Astrocyte (in vitro differentiated cells and primary cell): ENCODE data around the gene DCDC2B. TPM values are rescaled to one million over a fixed set of nuclear protein-coding genes. Genes with fewer than 3 reads are reported as not detected.

Experiments
- DNase-seq: peaks from one replicate; pipeline ENCODE4 v3.0.0-alpha.2; 2010; ENCODE audit warnings: low read depth
- FAIRE-seq: peaks from 2 replicates; lab custom pipeline; 2011; peaks lifted over from hg19 to GRCh38; lab: Jason Lieb, UNC
- H2AFZ ChIP-seq: 2 replicates; pipeline ENCODE4 v1.6.0; 2012; ENCODE audit warnings: low read depth, low read length, inconsistent platforms
- H3K27ac ChIP-seq: 2 replicates; pipeline ENCODE4 v1.5.1; 2011; ENCODE audit warnings: low read depth, low read length, inconsistent platforms
- H3K27me3 ChIP-seq: 2 replicates; pipeline ENCODE4 v1.6.0; 2011; ENCODE audit warnings: low read length, inconsistent platforms; ENCODE audit not compliant: insufficient read depth
- H3K36me3 ChIP-seq: 2 replicates; pipeline ENCODE4 v1.5.1; 2011; ENCODE audit warnings: low read length, inconsistent platforms; ENCODE audit not compliant: insufficient read depth
- H3K4me1 ChIP-seq: 2 replicates; pipeline ENCODE4 v1.5.1; 2011; ENCODE audit warnings: low read length, inconsistent platforms; ENCODE audit not compliant: insufficient read depth
- H3K4me2 ChIP-seq: 2 replicates; pipeline ENCODE4 v1.6.0; 2012; ENCODE audit warnings: low read length, inconsistent platforms
- H3K4me3 ChIP-seq: 2 replicates; pipeline ENCODE4 v1.5.1; 2011; ENCODE audit warnings: low read depth, mild to moderate bottlenecking, low read length, inconsistent platforms; ENCODE audit not compliant: insufficient read depth
- H3K79me2 ChIP-seq: 2 replicates; pipeline ENCODE4 v1.6.0; 2012; ENCODE audit warnings: mild to moderate bottlenecking, low read length, inconsistent platforms; ENCODE audit not compliant: insufficient read depth
- H3K9ac ChIP-seq: 2 replicates; pipeline ENCODE4 v1.6.0; 2012; ENCODE audit warnings: mild to moderate bottlenecking, low read length, inconsistent platforms
- H3K9me3 ChIP-seq: 2 replicates; pipeline ENCODE4 v1.5.1; 2012; ENCODE audit warnings: low read depth, mild to moderate bottlenecking, low read length, inconsistent platforms; ENCODE audit not compliant: insufficient read depth
- H4K20me1 ChIP-seq: 2 replicates; pipeline ENCODE4 v1.6.0; 2012; ENCODE audit warnings: low read length, inconsistent platforms; ENCODE audit not compliant: insufficient read depth
- H3K27ac Mint-ChIP-seq: one replicate; pipeline ENCODE4 v1.8.0; 2021; ENCODE audit warnings: mild to moderate bottlenecking, mixed read lengths; ENCODE audit not compliant: unreplicated experiment
- H3K27me3 Mint-ChIP-seq: one replicate; pipeline ENCODE4 v1.8.0; 2021; ENCODE audit warnings: low read depth, mixed read lengths; ENCODE audit not compliant: unreplicated experiment
- H3K36me3 Mint-ChIP-seq: one replicate; pipeline ENCODE4 v1.8.0; 2021; ENCODE audit warnings: low read depth, mixed read lengths; ENCODE audit not compliant: unreplicated experiment
- H3K4me1 Mint-ChIP-seq: one replicate; pipeline ENCODE4 v1.8.0; 2021; ENCODE audit warnings: low read depth, mixed read lengths; ENCODE audit not compliant: unreplicated experiment
- H3K4me3 Mint-ChIP-seq: one replicate; pipeline ENCODE4 v1.8.0; 2021; ENCODE audit warnings: mild to moderate bottlenecking, moderate library complexity, mixed read lengths; ENCODE audit not compliant: unreplicated experiment
- H3K9me3 Mint-ChIP-seq: one replicate; pipeline ENCODE4 v1.8.0; 2021; ENCODE audit warnings: mild to moderate bottlenecking, mixed read lengths; ENCODE audit not compliant: unreplicated experiment
- EZH2 ChIP-seq: IDR thresholded peaks from 2 replicates; pipeline ENCODE4 v1.6.1; 2012; ENCODE audit warnings: mild to moderate bottlenecking, low read length, inconsistent platforms; ENCODE audit not compliant: insufficient read depth
- total RNA-seq: library from RNA; stranded (reverse); gene quantifications from 2 replicates; pipeline ENCODE4 v1.2.1, GENCODE V29; 2021
- TF ChIP-seq, protein P1 (sequence below): IDR thresholded peaks from 2 replicates; pipeline ENCODE4 v1.5.1; 2011; ENCODE audit warnings: low read depth, mild to moderate bottlenecking, inconsistent platforms, low read length, moderate library complexity; ENCODE audit not compliant: insufficient read depth

DCDC2B gene
- total RNA-seq, 1 donor from 2014 or later, result not detected

DNA sequence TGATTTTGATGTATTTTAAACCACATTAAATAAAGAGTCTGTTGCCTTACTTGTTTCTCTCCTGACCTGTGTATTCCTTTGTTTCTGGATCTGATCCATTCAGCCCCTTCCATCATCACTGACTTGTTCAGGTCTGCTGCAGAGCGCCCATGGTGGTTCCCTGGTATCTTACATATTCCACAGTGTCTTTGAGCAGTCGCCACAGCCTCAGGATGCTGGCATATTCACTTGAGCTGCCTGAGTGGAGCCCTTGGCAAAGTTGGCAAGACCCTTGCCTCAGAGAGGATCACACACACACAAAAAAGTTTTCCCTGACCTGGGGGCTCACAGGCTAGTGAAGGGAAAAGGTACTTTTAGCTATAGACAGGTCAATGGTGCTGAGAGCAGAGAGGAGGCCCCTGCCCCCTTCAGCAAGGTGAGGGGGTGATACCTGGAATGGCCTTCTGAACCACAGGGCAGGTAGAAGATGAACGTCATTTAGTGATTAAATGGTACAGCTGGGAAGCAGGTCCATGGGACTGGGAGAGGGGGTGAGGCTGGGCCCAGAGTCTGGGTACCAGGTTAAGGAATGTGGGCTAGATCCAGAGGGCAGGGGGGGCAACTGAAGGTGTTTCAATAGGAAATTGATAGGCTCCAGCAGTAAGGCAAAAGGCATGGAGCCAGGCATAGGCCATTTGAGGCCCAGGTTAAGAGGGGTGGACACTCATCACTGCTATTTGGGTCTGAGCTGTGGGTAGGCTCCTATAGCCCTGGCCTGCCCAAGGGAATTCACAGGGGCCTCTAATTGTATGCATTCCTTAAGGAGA, 10.4 kb upstream of the DCDC2B start:
- FAIRE-seq, result no peak
- H3K27ac ChIP-seq, result no peak overlapping the region
- H3K9me3 Mint-ChIP-seq, result no peaks in the 10 kb centered on the region

DNA sequence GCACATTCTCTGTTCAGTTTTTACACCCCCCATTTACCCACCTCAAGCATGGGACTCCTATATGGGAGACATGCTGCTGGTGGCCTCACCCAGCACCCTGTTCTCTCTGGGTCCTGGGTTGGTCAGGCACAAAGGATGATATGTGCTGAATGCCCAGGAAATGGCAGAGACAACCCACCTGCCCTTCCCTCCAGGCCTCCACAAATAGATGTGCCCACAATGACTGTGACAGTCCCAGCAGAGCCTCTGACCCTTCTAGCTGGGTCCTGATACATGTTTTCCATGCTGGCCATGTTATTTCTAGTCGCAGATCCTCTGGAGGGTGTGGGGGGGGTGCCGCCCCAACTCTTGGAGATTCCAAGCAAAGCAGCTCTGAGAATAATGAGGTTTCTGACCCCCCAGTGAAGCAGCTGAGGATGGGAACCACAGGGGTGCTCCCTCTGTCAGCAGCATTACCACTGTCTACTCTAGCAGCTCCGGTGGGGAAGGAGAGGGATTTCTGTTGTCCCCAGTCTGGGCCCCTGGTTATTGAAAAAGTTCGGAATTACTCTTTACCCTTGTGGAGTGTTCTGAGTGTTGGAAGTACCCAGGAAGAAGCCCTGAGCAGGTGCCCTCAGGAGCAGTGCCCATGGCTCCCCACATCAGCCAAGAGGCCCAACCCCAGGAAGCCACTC, 9.7 kb upstream of the DCDC2B start:
- Histone ChIP-seq H3K27me3 (no peaks in the 10 kb centered on the region), H3K9me3 (no peaks in the 10 kb centered on the region), H3K9ac (no peak overlapping the region), H4K20me1 (peaks cover 27% of the 10 kb centered on the region), H3K36me3 (peaks cover 34% of the 10 kb centered on the region), H2AFZ (no peak overlapping the region), H3K4me2 (peak overlapping the region; percentile 96), H3K79me2 (no peaks in the 10 kb centered on the region), H3K27ac (no peak overlapping the region), H3K4me3 (no peak overlapping the region), H3K4me1 (peaks cover 22% of the 10 kb centered on the region)
- DNase-seq, result no peak
- peak overlapping the region; percentile 37 for H3K27ac Mint-ChIP-seq
- H3K4me3 Mint-ChIP-seq, result peak overlapping the region; percentile 54
- TF ChIP-seq EZH2, result no peak
- TF ChIP-seq, protein P1, sequence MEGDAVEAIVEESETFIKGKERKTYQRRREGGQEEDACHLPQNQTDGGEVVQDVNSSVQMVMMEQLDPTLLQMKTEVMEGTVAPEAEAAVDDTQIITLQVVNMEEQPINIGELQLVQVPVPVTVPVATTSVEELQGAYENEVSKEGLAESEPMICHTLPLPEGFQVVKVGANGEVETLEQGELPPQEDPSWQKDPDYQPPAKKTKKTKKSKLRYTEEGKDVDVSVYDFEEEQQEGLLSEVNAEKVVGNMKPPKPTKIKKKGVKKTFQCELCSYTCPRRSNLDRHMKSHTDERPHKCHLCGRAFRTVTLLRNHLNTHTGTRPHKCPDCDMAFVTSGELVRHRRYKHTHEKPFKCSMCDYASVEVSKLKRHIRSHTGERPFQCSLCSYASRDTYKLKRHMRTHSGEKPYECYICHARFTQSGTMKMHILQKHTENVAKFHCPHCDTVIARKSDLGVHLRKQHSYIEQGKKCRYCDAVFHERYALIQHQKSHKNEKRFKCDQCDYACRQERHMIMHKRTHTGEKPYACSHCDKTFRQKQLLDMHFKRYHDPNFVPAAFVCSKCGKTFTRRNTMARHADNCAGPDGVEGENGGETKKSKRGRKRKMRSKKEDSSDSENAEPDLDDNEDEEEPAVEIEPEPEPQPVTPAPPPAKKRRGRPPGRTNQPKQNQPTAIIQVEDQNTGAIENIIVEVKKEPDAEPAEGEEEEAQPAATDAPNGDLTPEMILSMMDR, result no peak
- H3K4me1 Mint-ChIP-seq, result peaks cover 28% of the 10 kb centered on the region
- H3K9me3 Mint-ChIP-seq, result no peaks in the 10 kb centered on the region
- peaks cover 11% of the 10 kb centered on the region for H3K36me3 Mint-ChIP-seq
- H3K27me3 Mint-ChIP-seq, result no peaks in the 10 kb centered on the region
- FAIRE-seq, result no peak

More for the DNA sequence above, 10.4 kb upstream of the DCDC2B start:
- no peak overlapping the region for H3K4me2 ChIP-seq
- no peak for DNase-seq
- H4K20me1 ChIP-seq, result peaks cover 33% of the 10 kb centered on the region
- H3K9ac ChIP-seq, result no peak overlapping the region
- H3K4me1 Mint-ChIP-seq, result peaks cover 28% of the 10 kb centered on the region
- H3K4me1 ChIP-seq, result peaks cover 22% of the 10 kb centered on the region
- peaks cover 16% of the 10 kb centered on the region for H3K36me3 Mint-ChIP-seq
- no peak overlapping the region for H3K4me3 Mint-ChIP-seq
- no peaks in the 10 kb centered on the region for H3K27me3 Mint-ChIP-seq
- no peaks in the 10 kb centered on the region for H3K27me3 ChIP-seq
- H3K9me3 ChIP-seq, result no peaks in the 10 kb centered on the region
- TF ChIP-seq, protein P1, result no peak
- TF ChIP-seq EZH2, result no peak
- no peak overlapping the region for H3K4me3 ChIP-seq
- H2AFZ ChIP-seq, result no peak overlapping the region
- peak overlapping the region; percentile 37 for H3K27ac Mint-ChIP-seq
- no peaks in the 10 kb centered on the region for H3K79me2 ChIP-seq
- peaks cover 39% of the 10 kb centered on the region for H3K36me3 ChIP-seq
